PC-3 (cell line): Measurements from ENCODE around the gene CARD10. TPM values are rescaled to one million over a fixed set of nuclear protein-coding genes. Genes with fewer than 3 reads are reported as not detected.

ENCODE experiments used
- ATAC-seq: fragments of 200-7000 bp; cut with Tn5 transposase; 2 replicates; pipeline ENCODE4 v1.9.1; 2020; ENCODE audit warnings: mild to moderate bottlenecking, moderate library complexity
- BruUV-seq: library from RNA; stranded (reverse); fragments of 400-500 nt; replicated peaks from 2 replicates; lab custom pipeline; 2021; lab: Mats Ljungman, UMichigan
- CTCF ChIA-PET: fragments of 300-600 bp; sonication (Branson Sonifier 250); formaldehyde crosslinking; loops from one replicate; lab custom pipeline; 2022; ENCODE audit warnings: antibody characterized with exemption; lab: Charles Lee
- POLR2A ChIA-PET: fragments of 300-600 bp; sonication (Branson Sonifier 250); formaldehyde crosslinking; loops from one replicate; lab custom pipeline; 2022; ENCODE audit warnings: antibody characterized with exemption; ENCODE audit not compliant: unreplicated experiment; lab: Charles Lee
- DNase-seq: peaks from one replicate; pipeline ENCODE4 v3.0.0-alpha.2; 2015
- H2AFZ ChIP-seq: fragments of 300-600 bp; sonication (generic); 2 replicates; pipeline ENCODE4 v1.6.0; 2016; ENCODE audit warnings: antibody characterized with exemption, low read length
- H3F3A ChIP-seq: fragments of 300-600 bp; sonication (generic); one replicate; pipeline ENCODE4 v1.6.0; 2017; ENCODE audit warnings: antibody characterized with exemption, low read length, control low read depth, mild to moderate bottlenecking; ENCODE audit not compliant: unreplicated experiment
- H3K27ac ChIP-seq: fragments of 300-600 bp; sonication (generic); 2 replicates; pipeline ENCODE4 v1.5.1; 2016; ENCODE audit warnings: mild to moderate bottlenecking, low read length
- H3K27me3 ChIP-seq: fragments of 300-600 bp; sonication (generic); 2 replicates; pipeline ENCODE4 v1.6.1; 2016; ENCODE audit warnings: low read length, mixed read lengths
- H3K36me3 ChIP-seq: fragments of 300-600 bp; sonication (generic); 2 replicates; pipeline ENCODE4 v1.6.1; 2016; ENCODE audit warnings: low read depth, mixed run types, low read length, mixed read lengths
- H3K4me1 ChIP-seq: fragments of 300-600 bp; sonication (generic); 2 replicates; pipeline ENCODE4 v1.5.1; 2016; ENCODE audit warnings: low read length; ENCODE audit not compliant: insufficient read depth
- H3K4me2 ChIP-seq: fragments of 300-600 bp; sonication (generic); 2 replicates; pipeline ENCODE4 v1.6.0; 2016; ENCODE audit warnings: low read length
- H3K4me3 ChIP-seq: fragments of 300-600 bp; sonication (generic); 2 replicates; pipeline ENCODE4 v1.5.1; 2016; ENCODE audit warnings: mild to moderate bottlenecking, low read length, mixed read lengths
- H3K79me2 ChIP-seq: fragments of 300-600 bp; sonication (generic); 2 replicates; pipeline ENCODE4 v1.6.1; 2017; ENCODE audit warnings: low read length, mixed read lengths
- H3K9ac ChIP-seq: fragments of 300-600 bp; sonication (generic); 2 replicates; pipeline ENCODE4 v1.6.0; 2016; ENCODE audit warnings: mild to moderate bottlenecking, low read length
- H3K9me2 ChIP-seq: fragments of 300-600 bp; sonication (generic); replicated peaks from 2 replicates; pipeline ENCODE4 v1.6.1; 2016; ENCODE audit warnings: mixed run types, low read length, mixed read lengths
- H3K9me3 ChIP-seq: fragments of 300-600 bp; sonication (generic); 2 replicates; pipeline ENCODE4 v1.6.1; 2016; ENCODE audit warnings: low read length, mixed read lengths
- H4K20me1 ChIP-seq: fragments of 300-600 bp; sonication (generic); 2 replicates; pipeline ENCODE4 v1.6.1; 2016; ENCODE audit warnings: low read length, mixed read lengths
- CTCF ChIP-seq: fragments of 300-600 bp; sonication (generic); conservative IDR thresholded peaks from 2 replicates; pipeline ENCODE4 v1.5.1; 2017; ENCODE audit warnings: antibody characterized with exemption, low read depth, mild to moderate bottlenecking, low read length
- EZH2 ChIP-seq: fragments of 300-600 bp; sonication (generic); IDR thresholded peaks from one replicate; pipeline ENCODE4 v1.6.1; 2017; ENCODE audit warnings: antibody characterized with exemption, mild to moderate bottlenecking, low read length; ENCODE audit not compliant: unreplicated experiment
- EZH2phosphoT487 ChIP-seq: fragments of 300-600 bp; sonication (generic); IDR thresholded peaks from 2 replicates; pipeline ENCODE4 v1.6.1; 2018; ENCODE audit warnings: mild to moderate bottlenecking, antibody characterized with exemption, low read length, borderline replicate concordance
- intact Hi-C: fragments of 100-400 bp; cut with micrococcal nuclease; formaldehyde crosslinking; loops from 2 replicates; pipeline ENCODE4 v1.9.0; 2023
- total RNA-seq: library from RNA; depleted of rRNA; stranded (reverse); fragments of >200 nt; gene quantifications from 2 replicates; pipeline ENCODE4 v1.2.3, GENCODE V29; 2014

The CARD10 gene
- total RNA-seq, 1 experiment from 2014 or later: 20.7 TPM

- Histone ChIP-seq H3K79me2 (no peaks in the 10 kb centered on the region), H3K9me3 (no peaks in the 10 kb centered on the region), H3K27me3 (no peaks in the 10 kb centered on the region), H3K9me2 (no peaks in the 10 kb centered on the region), H3F3A (no peaks in the 10 kb centered on the region), H3K9ac (no peak overlapping the region), H4K20me1 (no peaks in the 10 kb centered on the region), H3K4me3 (no peak overlapping the region), H3K27ac (no peak overlapping the region), H3K4me2 (no peak overlapping the region), H3K4me1 (peaks cover 22% of the 10 kb centered on the region), H2AFZ (no peak overlapping the region), H3K36me3 (no peaks in the 10 kb centered on the region; the same call in 1 of the 2 replicates)
- ATAC-seq (no peak), DNase-seq (no peak)
- CTCF ChIA-PET: interaction anchor here (0.6 kb wide), 1 partner anchor 142 kb away, joined by 4 read pairs; no protein-coding TSS in a partner anchor
- POLR2A ChIA-PET: no interaction called here
- BruUV-seq: no TSS peak
- intact Hi-C loops: no loop called here
- TF ChIP-seq EZH2phosphoT487: no peak
These were observed 60.0 kb downstream of the CARD10 start for GRCh38 chr22:37459206-37459605.

GRCh38 chr22:37457093-37457893 lies 61.9 kb downstream of the CARD10 start:
- Histone ChIP-seq H3K4me3 (no peak overlapping the region), H2AFZ (no peak overlapping the region), H3K9me3 (no peaks in the 10 kb centered on the region), H3K79me2 (no peaks in the 10 kb centered on the region), H3K36me3 (no peaks in the 10 kb centered on the region; the same call in 1 of the 2 replicates), H3K27ac (0 out of 2 replicates have a peak overlapping the region, but pooled peaks have one; percentile 93), H3K27me3 (no peaks in the 10 kb centered on the region), H3K4me2 (no peak overlapping the region), H3F3A (no peaks in the 10 kb centered on the region), H3K4me1 (peaks cover 25% of the 10 kb centered on the region), H4K20me1 (no peaks in the 10 kb centered on the region), H3K9me2 (no peaks in the 10 kb centered on the region), H3K9ac (no peak overlapping the region)
- intact Hi-C loops: loop anchor here (1.0 kb wide), 2 partner anchors 141 to 190 kb away; no protein-coding TSS in a partner anchor
- ATAC-seq (peak; percentile 78), DNase-seq (peak; percentile 85)
- TF ChIP-seq EZH2: no peak
- no peak for TF ChIP-seq EZH2phosphoT487
- peak; percentile 95 for TF ChIP-seq CTCF
- POLR2A ChIA-PET: no interaction called here
- BruUV-seq: no TSS peak
- CTCF ChIA-PET: no interaction called here

- TF ChIP-seq EZH2 (no peak), EZH2phosphoT487 (no peak), CTCF (no peak)
- no peaks in the 10 kb centered on the region; the same call in 1 of the 2 replicates for H3K36me3 ChIP-seq
- no peak overlapping the region for H3K9ac ChIP-seq
- H4K20me1 ChIP-seq: no peaks in the 10 kb centered on the region
- ChIA-PET POLR2A (no interaction called here), CTCF (no interaction called here)
- DNase-seq (no peak), ATAC-seq (no peak)
- no peaks in the 10 kb centered on the region for H3F3A ChIP-seq
- H3K9me3 ChIP-seq: no peaks in the 10 kb centered on the region
- BruUV-seq: no TSS peak
- peaks cover 25% of the 10 kb centered on the region for H3K4me1 ChIP-seq
- no peaks in the 10 kb centered on the region for H3K9me2 ChIP-seq
- no peak overlapping the region for H3K4me3 ChIP-seq
- no peaks in the 10 kb centered on the region for H3K79me2 ChIP-seq
- intact Hi-C loops: no loop called here
- H3K4me2 ChIP-seq: no peak overlapping the region
- no peaks in the 10 kb centered on the region for H3K27me3 ChIP-seq
- no peak overlapping the region for H2AFZ ChIP-seq
- H3K27ac ChIP-seq: peak overlapping the region; percentile 93; the same call in 1 of the 2 replicates
These were observed 62.9 kb downstream of the CARD10 start for GRCh38 chr22:37456346-37456745.
